Measurements from ENCODE around the gene ADAP1.

Gene ADAP1

GRCh38 chr7:986766-987751, 32.6 kb upstream of the ADAP1 start:
- DNase-seq, result no peak
- Histone ChIP-seq H3K27ac (ENCODE audit: insufficient read depth in 1 of 2, low read depth in 1 of 2, low read length in 2 of 2, poor library complexity in 1 of 2, severe bottlenecking in 2 of 2) (no peak overlapping the region), H3K4me3 (ENCODE audit: control insufficient read depth in 1 of 7, extremely low read depth in 1 of 7, insufficient read depth in 4 of 7, low read depth in 2 of 7, low read length in 6 of 7) (no peak overlapping the region), H3K36me3 (ENCODE audit: control insufficient read depth in 4 of 4, insufficient read depth in 4 of 4, low read length in 3 of 4) (no peaks in the 10 kb centered on the region), H3K27me3 (replicated peaks in 2 of 5; ENCODE audit: control insufficient read depth in 4 of 5, insufficient read depth in 5 of 5, low read length in 4 of 5) (peaks cover 0 to 36% (median 2%) of the 10 kb centered on the region in 5 experiments), H3K9me3 (ENCODE audit: control extremely low read depth in 1 of 5, control insufficient read depth in 4 of 5, insufficient read depth in 2 of 5, low read depth in 1 of 5, low read length in 4 of 5) (no peaks in the 10 kb centered on the region), H3K4me1 (ENCODE audit: control extremely low read depth in 1 of 4, control insufficient read depth in 4 of 4, insufficient read depth in 4 of 4, low read length in 3 of 4) (peaks cover 0 to 5% (median under 1%) of the 10 kb centered on the region in 4 experiments)
- CTCF ChIA-PET, result interaction anchor here (1.4 to 2.3 kb wide), 2 partner anchors 12 to 79 kb away, joined by 3 to 9 read pairs; partner anchors contain the start of gene COX19
- WGBS (ENCODE audit: insufficient coverage), result 92% methylated on average over 52 of the region's 56 CpGs
- POLR2A ChIA-PET, result no interaction called here

- ChIA-PET POLR2A (no interaction called here), CTCF (interaction anchor here (0.9 to 1.4 kb wide), 4 partner anchors 9 to 80 kb away, joined by 3 to 4 read pairs (median 3); partner anchors contain the start of gene COX19)
- no peaks in the 10 kb centered on the region for H3K9me3 ChIP-seq (ENCODE audit: control extremely low read depth in 1 of 5, control insufficient read depth in 4 of 5, insufficient read depth in 2 of 5, low read depth in 1 of 5, low read length in 4 of 5)
- no peaks in the 10 kb centered on the region for H3K36me3 ChIP-seq (ENCODE audit: control insufficient read depth in 4 of 4, insufficient read depth in 4 of 4, low read length in 3 of 4)
- peaks cover 0 to 5% (median under 1%) of the 10 kb centered on the region in 4 experiments for H3K4me1 ChIP-seq (ENCODE audit: control extremely low read depth in 1 of 4, control insufficient read depth in 4 of 4, insufficient read depth in 4 of 4, low read length in 3 of 4)
- H3K27ac ChIP-seq (ENCODE audit: insufficient read depth in 1 of 2, low read depth in 1 of 2, low read length in 2 of 2, poor library complexity in 1 of 2, severe bottlenecking in 2 of 2), result no peak overlapping the region
- H3K27me3 ChIP-seq (replicated peaks in 2 of 5; ENCODE audit: control insufficient read depth in 4 of 5, insufficient read depth in 5 of 5, low read length in 4 of 5), result peaks cover 0 to 36% (median 2%) of the 10 kb centered on the region in 5 experiments
- peak in 2 of 3 donors; percentile 61 to 70 for DNase-seq
- WGBS (ENCODE audit: insufficient coverage), result 71% methylated on average over 35 of the region's 41 CpGs
- H3K4me3 ChIP-seq (ENCODE audit: control insufficient read depth in 1 of 7, extremely low read depth in 1 of 7, insufficient read depth in 4 of 7, low read depth in 2 of 7, low read length in 6 of 7), result no peak overlapping the region
These were observed 31.6 kb upstream of the ADAP1 start for GRCh38 chr7:985915-986741.

GRCh38 chr7:985127-985416, 30.6 kb upstream of the ADAP1 start:
- peaks cover 0 to 5% (median under 1%) of the 10 kb centered on the region in 4 experiments for H3K4me1 ChIP-seq (ENCODE audit: control extremely low read depth in 1 of 4, control insufficient read depth in 4 of 4, insufficient read depth in 4 of 4, low read length in 3 of 4)
- ChIA-PET POLR2A (no interaction called here), CTCF (interaction anchor here (0.9 to 1.2 kb wide), 4 partner anchors 8 to 155 kb away, joined by 3 read pairs; no protein-coding TSS in a partner anchor)
- H3K9me3 ChIP-seq (ENCODE audit: control extremely low read depth in 1 of 5, control insufficient read depth in 4 of 5, insufficient read depth in 2 of 5, low read depth in 1 of 5, low read length in 4 of 5), result no peaks in the 10 kb centered on the region
- no peak overlapping the region for H3K27ac ChIP-seq (ENCODE audit: insufficient read depth in 1 of 2, low read depth in 1 of 2, low read length in 2 of 2, poor library complexity in 1 of 2, severe bottlenecking in 2 of 2)
- no peak overlapping the region for H3K4me3 ChIP-seq (ENCODE audit: control insufficient read depth in 1 of 7, extremely low read depth in 1 of 7, insufficient read depth in 4 of 7, low read depth in 2 of 7, low read length in 6 of 7)
- 95% methylated on average over 16 of the region's 16 CpGs for WGBS (ENCODE audit: insufficient coverage)
- DNase-seq, result no peak
- no peaks in the 10 kb centered on the region for H3K36me3 ChIP-seq (ENCODE audit: control insufficient read depth in 4 of 4, insufficient read depth in 4 of 4, low read length in 3 of 4)
- peaks cover 0 to 36% (median 2%) of the 10 kb centered on the region in 5 experiments for H3K27me3 ChIP-seq (replicated peaks in 2 of 5; ENCODE audit: control insufficient read depth in 4 of 5, insufficient read depth in 5 of 5, low read length in 4 of 5)

GRCh38 chr7:984361-985126, 30.1 kb upstream of the ADAP1 start:
- H3K27me3 ChIP-seq (replicated peaks in 2 of 5; ENCODE audit: control insufficient read depth in 4 of 5, insufficient read depth in 5 of 5, low read length in 4 of 5), result peaks cover 0 to 36% (median 2%) of the 10 kb centered on the region in 5 experiments
- POLR2A ChIA-PET, result no interaction called here
- H3K36me3 ChIP-seq (ENCODE audit: control insufficient read depth in 4 of 4, insufficient read depth in 4 of 4, low read length in 3 of 4), result no peaks in the 10 kb centered on the region
- H3K4me1 ChIP-seq (ENCODE audit: control extremely low read depth in 1 of 4, control insufficient read depth in 4 of 4, insufficient read depth in 4 of 4, low read length in 3 of 4), result peaks cover 0 to 5% (median under 1%) of the 10 kb centered on the region in 4 experiments
- H3K4me3 ChIP-seq (ENCODE audit: control insufficient read depth in 1 of 7, extremely low read depth in 1 of 7, insufficient read depth in 4 of 7, low read depth in 2 of 7, low read length in 6 of 7), result no peak overlapping the region
- WGBS (ENCODE audit: insufficient coverage), result 92% methylated on average over 37 of the region's 39 CpGs
- CTCF ChIA-PET, result interaction anchor here (0.9 to 1.2 kb wide), 3 partner anchors 9 to 155 kb away, joined by 3 read pairs; no protein-coding TSS in a partner anchor
- no peak for DNase-seq
- H3K27ac ChIP-seq (ENCODE audit: insufficient read depth in 1 of 2, low read depth in 1 of 2, low read length in 2 of 2, poor library complexity in 1 of 2, severe bottlenecking in 2 of 2), result no peak overlapping the region
- no peaks in the 10 kb centered on the region for H3K9me3 ChIP-seq (ENCODE audit: control extremely low read depth in 1 of 5, control insufficient read depth in 4 of 5, insufficient read depth in 2 of 5, low read depth in 1 of 5, low read length in 4 of 5)

GRCh38 chr7:983616-984071, 29.2 kb upstream of the ADAP1 start:
- Histone ChIP-seq H3K4me3 (ENCODE audit: control insufficient read depth in 1 of 7, extremely low read depth in 1 of 7, insufficient read depth in 4 of 7, low read depth in 2 of 7, low read length in 6 of 7) (no peak overlapping the region), H3K27ac (ENCODE audit: insufficient read depth in 1 of 2, low read depth in 1 of 2, low read length in 2 of 2, poor library complexity in 1 of 2, severe bottlenecking in 2 of 2) (no peak overlapping the region), H3K9me3 (ENCODE audit: control extremely low read depth in 1 of 5, control insufficient read depth in 4 of 5, insufficient read depth in 2 of 5, low read depth in 1 of 5, low read length in 4 of 5) (no peaks in the 10 kb centered on the region), H3K4me1 (ENCODE audit: control extremely low read depth in 1 of 4, control insufficient read depth in 4 of 4, insufficient read depth in 4 of 4, low read length in 3 of 4) (peaks cover 0 to 5% (median under 1%) of the 10 kb centered on the region in 4 experiments), H3K27me3 (replicated peaks in 2 of 5; ENCODE audit: control insufficient read depth in 4 of 5, insufficient read depth in 5 of 5, low read length in 4 of 5) (peaks cover 0 to 32% (median 2%) of the 10 kb centered on the region in 5 experiments), H3K36me3 (ENCODE audit: control insufficient read depth in 4 of 4, insufficient read depth in 4 of 4, low read length in 3 of 4) (no peaks in the 10 kb centered on the region)
- DNase-seq, result no peak
- WGBS (ENCODE audit: insufficient coverage), result 97% methylated on average over 18 of the region's 20 CpGs
- ChIA-PET POLR2A (no interaction called here), CTCF (no interaction called here)

GRCh38 chr7:983004-983615, 28.6 kb upstream of the ADAP1 start, which contains the start of gene CYP2W1:
CYP2W1 (plus strand) TSS chr7:983181; CDS start chr7:983212, 31 bp downstream.
- DNase-seq, result no peak
- 84% methylated on average over 31 of the region's 34 CpGs for WGBS (ENCODE audit: insufficient coverage)
- no peaks in the 10 kb centered on the region for H3K9me3 ChIP-seq (ENCODE audit: control extremely low read depth in 1 of 5, control insufficient read depth in 4 of 5, insufficient read depth in 2 of 5, low read depth in 1 of 5, low read length in 4 of 5)
- no peaks in the 10 kb centered on the region for H3K36me3 ChIP-seq (ENCODE audit: control insufficient read depth in 4 of 4, insufficient read depth in 4 of 4, low read length in 3 of 4)
- H3K4me3 ChIP-seq (ENCODE audit: control insufficient read depth in 1 of 7, extremely low read depth in 1 of 7, insufficient read depth in 4 of 7, low read depth in 2 of 7, low read length in 6 of 7), result no peak within 1 kb of the TSS
- H3K4me1 ChIP-seq (ENCODE audit: control extremely low read depth in 1 of 4, control insufficient read depth in 4 of 4, insufficient read depth in 4 of 4, low read length in 3 of 4), result peaks cover 0 to 4% (median under 1%) of the 10 kb centered on the region in 4 experiments
- H3K27ac ChIP-seq (ENCODE audit: insufficient read depth in 1 of 2, low read depth in 1 of 2, low read length in 2 of 2, poor library complexity in 1 of 2, severe bottlenecking in 2 of 2), result no peak within 1 kb of the TSS
- ChIA-PET POLR2A (no interaction called here), CTCF (interaction anchor here (0.7 to 1.3 kb wide), 5 partner anchors 10 to 85 kb away, joined by 3 to 4 read pairs (median 3); no protein-coding TSS in a partner anchor)
- peaks cover 0 to 27% (median 2%) of the 10 kb centered on the region in 5 experiments for H3K27me3 ChIP-seq (replicated peaks in 2 of 5; ENCODE audit: control insufficient read depth in 4 of 5, insufficient read depth in 5 of 5, low read length in 4 of 5)

All from common myeloid progenitor, CD34-positive (primary cell).